ENCODE data around the gene LNX1.

LNX1 gene

GRCh38 chr4:53532521-53532920 lies 58.8 kb downstream of the LNX1 start:
- no peak overlapping the region for H3K4ac ChIP-seq (ENCODE audit: low read depth, low read length)
- H3K36me3 ChIP-seq (ENCODE audit: control insufficient read depth in 1 of 2, insufficient read depth in 2 of 2, low read length in 2 of 2): no peaks in the 10 kb centered on the region
- no peak overlapping the region for H4K12ac ChIP-seq (ENCODE audit: low read depth, low read length)
- no peak overlapping the region for H3K14ac ChIP-seq (ENCODE audit: low read length)
- H3K9me3 ChIP-seq (ENCODE audit: insufficient read depth, low read depth, low read length): no peaks in the 10 kb centered on the region
- no peak overlapping the region for H4K91ac ChIP-seq (ENCODE audit: low read depth, low read length)
- no peak overlapping the region for H3K18ac ChIP-seq (ENCODE audit: low read length)
- no peak overlapping the region for H3K27ac ChIP-seq (ENCODE audit: low read depth, low read length)
- H3K23ac ChIP-seq (ENCODE audit: low read length): no peak overlapping the region
- H3K4me3 ChIP-seq (ENCODE audit: low read depth, low read length): no peak overlapping the region
- no peak overlapping the region for H2AK5ac ChIP-seq (ENCODE audit: low read length)
- peaks cover 2% of the 10 kb centered on the region for H3K79me2 ChIP-seq (ENCODE audit: control insufficient read depth, insufficient read depth, low read length, poor library complexity)
- H2BK120ac ChIP-seq (ENCODE audit: insufficient read depth, low read length, poor library complexity): no peak overlapping the region
- H2BK12ac ChIP-seq (ENCODE audit: low read length): no peak overlapping the region
- H2AFZ ChIP-seq (ENCODE audit: insufficient read depth, low read length, poor library complexity): no peak overlapping the region
- H3K4me1 ChIP-seq (ENCODE audit: control insufficient read depth in 1 of 2, insufficient read depth in 2 of 2, low read length in 2 of 2): peaks cover 13 to 20% of the 10 kb centered on the region in 2 experiments
- peak; percentile 57 to 82 for DNase-seq
- no peaks in the 10 kb centered on the region for H3K27me3 ChIP-seq (ENCODE audit: insufficient read depth, low read length)
- WGBS (ENCODE audit: extremely low coverage, insufficient coverage, insufficient read length): no CpG with 5 or more reads among the region's 1 CpG
- H3K9ac ChIP-seq (ENCODE audit: low read length): no peak overlapping the region
- peaks cover 6% of the 10 kb centered on the region for H3K79me1 ChIP-seq (ENCODE audit: low read length)
- H2BK5ac ChIP-seq (ENCODE audit: low read depth, low read length, poor library complexity): no peak overlapping the region
- no peak overlapping the region for H4K8ac ChIP-seq (ENCODE audit: low read depth, low read length)
- no peak overlapping the region for H3K4me2 ChIP-seq (ENCODE audit: low read length)

GRCh38 chr4:53531585-53532224 lies 59.6 kb downstream of the LNX1 start:
- no peak overlapping the region for H3K4me2 ChIP-seq (ENCODE audit: low read length)
- H3K79me1 ChIP-seq (ENCODE audit: low read length): peaks cover 6% of the 10 kb centered on the region
- DNase-seq: no peak
- H3K79me2 ChIP-seq (ENCODE audit: control insufficient read depth, insufficient read depth, low read length, poor library complexity): peaks cover 2% of the 10 kb centered on the region
- no peak overlapping the region for H4K91ac ChIP-seq (ENCODE audit: low read depth, low read length)
- peak overlapping the region; percentile 31 for H2BK12ac ChIP-seq (ENCODE audit: low read length)
- WGBS (ENCODE audit: extremely low coverage, insufficient coverage, insufficient read length): no CpG with 5 or more reads among the region's 5 CpGs
- H3K36me3 ChIP-seq (ENCODE audit: control insufficient read depth in 1 of 2, insufficient read depth in 2 of 2, low read length in 2 of 2): no peaks in the 10 kb centered on the region
- peaks cover 12 to 20% of the 10 kb centered on the region in 2 experiments for H3K4me1 ChIP-seq (ENCODE audit: control insufficient read depth in 1 of 2, insufficient read depth in 2 of 2, low read length in 2 of 2)
- no peak overlapping the region for H3K18ac ChIP-seq (ENCODE audit: low read length)
- H3K27me3 ChIP-seq (ENCODE audit: insufficient read depth, low read length): no peaks in the 10 kb centered on the region
- no peak overlapping the region for H2AFZ ChIP-seq (ENCODE audit: insufficient read depth, low read length, poor library complexity)
- H3K9ac ChIP-seq (ENCODE audit: low read length): no peak overlapping the region
- H3K23ac ChIP-seq (ENCODE audit: low read length): no peak overlapping the region
- no peak overlapping the region for H4K12ac ChIP-seq (ENCODE audit: low read depth, low read length)
- no peak overlapping the region for H3K27ac ChIP-seq (ENCODE audit: low read depth, low read length)
- no peak overlapping the region for H2BK120ac ChIP-seq (ENCODE audit: insufficient read depth, low read length, poor library complexity)
- no peak overlapping the region for H2BK5ac ChIP-seq (ENCODE audit: low read depth, low read length, poor library complexity)
- no peaks in the 10 kb centered on the region for H3K9me3 ChIP-seq (ENCODE audit: insufficient read depth, low read depth, low read length)
- H2AK5ac ChIP-seq (ENCODE audit: low read length): no peak overlapping the region
- H3K4ac ChIP-seq (ENCODE audit: low read depth, low read length): no peak overlapping the region
- H3K14ac ChIP-seq (ENCODE audit: low read length): no peak overlapping the region
- H3K4me3 ChIP-seq (ENCODE audit: low read depth, low read length): no peak overlapping the region
- H4K8ac ChIP-seq (ENCODE audit: low read depth, low read length): no peak overlapping the region

GRCh38 chr4:53529025-53529424 lies 62.3 kb downstream of the LNX1 start:
- H2BK12ac ChIP-seq (ENCODE audit: low read length): no peak overlapping the region
- no CpG with 5 or more reads among the region's 3 CpGs for WGBS (ENCODE audit: extremely low coverage, insufficient coverage, insufficient read length)

GRCh38 chr4:53527930-53528329 lies 63.4 kb downstream of the LNX1 start:
- no peak overlapping the region for H3K18ac ChIP-seq (ENCODE audit: low read length)
- no peak overlapping the region for H4K12ac ChIP-seq (ENCODE audit: low read depth, low read length)
- H3K79me2 ChIP-seq (ENCODE audit: control insufficient read depth, insufficient read depth, low read length, poor library complexity): peaks cover 3% of the 10 kb centered on the region
- no peak overlapping the region for H3K23ac ChIP-seq (ENCODE audit: low read length)
- WGBS (ENCODE audit: extremely low coverage, insufficient coverage, insufficient read length): no CpG with 5 or more reads among the region's 4 CpGs
- no peak overlapping the region for H4K8ac ChIP-seq (ENCODE audit: low read depth, low read length)
- H3K9ac ChIP-seq (ENCODE audit: low read length): no peak overlapping the region
- H4K91ac ChIP-seq (ENCODE audit: low read depth, low read length): no peak overlapping the region
- no peak overlapping the region for H3K4ac ChIP-seq (ENCODE audit: low read depth, low read length)
- no peak overlapping the region for H3K4me2 ChIP-seq (ENCODE audit: low read length)
- H2AK5ac ChIP-seq (ENCODE audit: low read length): no peak overlapping the region
- no peaks in the 10 kb centered on the region for H3K36me3 ChIP-seq (ENCODE audit: control insufficient read depth in 1 of 2, insufficient read depth in 2 of 2, low read length in 2 of 2)
- H3K27me3 ChIP-seq (ENCODE audit: insufficient read depth, low read length): no peaks in the 10 kb centered on the region
- H2BK120ac ChIP-seq (ENCODE audit: insufficient read depth, low read length, poor library complexity): no peak overlapping the region
- no peaks in the 10 kb centered on the region for H3K9me3 ChIP-seq (ENCODE audit: insufficient read depth, low read depth, low read length)
- H2BK5ac ChIP-seq (ENCODE audit: low read depth, low read length, poor library complexity): no peak overlapping the region
- H3K4me1 ChIP-seq (ENCODE audit: control insufficient read depth in 1 of 2, insufficient read depth in 2 of 2, low read length in 2 of 2): peaks cover 14 to 28% of the 10 kb centered on the region in 2 experiments
- H3K4me3 ChIP-seq (ENCODE audit: low read depth, low read length): no peak overlapping the region
- H3K27ac ChIP-seq (ENCODE audit: low read depth, low read length): peak overlapping the region; percentile 76
- H2BK12ac ChIP-seq (ENCODE audit: low read length): no peak overlapping the region
- no peak overlapping the region for H3K14ac ChIP-seq (ENCODE audit: low read length)
- H2AFZ ChIP-seq (ENCODE audit: insufficient read depth, low read length, poor library complexity): no peak overlapping the region
- peaks cover 9% of the 10 kb centered on the region for H3K79me1 ChIP-seq (ENCODE audit: low read length)
- DNase-seq: peak in 1 of 2 donors; percentile 23

More at GRCh38 chr4:53529025-53529424, 62.3 kb downstream of the LNX1 start:
- Histone ChIP-seq H3K4ac (ENCODE audit: low read depth, low read length) (no peak overlapping the region), H2BK5ac (ENCODE audit: low read depth, low read length, poor library complexity) (no peak overlapping the region), H4K12ac (ENCODE audit: low read depth, low read length) (no peak overlapping the region), H3K18ac (ENCODE audit: low read length) (no peak overlapping the region), H3K4me1 (ENCODE audit: control insufficient read depth in 1 of 2, insufficient read depth in 2 of 2, low read length in 2 of 2) (peaks cover 14 to 27% of the 10 kb centered on the region in 2 experiments), H3K23ac (ENCODE audit: low read length) (no peak overlapping the region), H4K91ac (ENCODE audit: low read depth, low read length) (no peak overlapping the region), H3K9ac (ENCODE audit: low read length) (no peak overlapping the region), H3K79me2 (ENCODE audit: control insufficient read depth, insufficient read depth, low read length, poor library complexity) (peaks cover 3% of the 10 kb centered on the region), H2BK120ac (ENCODE audit: insufficient read depth, low read length, poor library complexity) (no peak overlapping the region), H3K4me3 (ENCODE audit: low read depth, low read length) (no peak overlapping the region), H3K4me2 (ENCODE audit: low read length) (no peak overlapping the region), H3K9me3 (ENCODE audit: insufficient read depth, low read depth, low read length) (no peaks in the 10 kb centered on the region), H3K27me3 (ENCODE audit: insufficient read depth, low read length) (no peaks in the 10 kb centered on the region), H3K79me1 (ENCODE audit: low read length) (peaks cover 10% of the 10 kb centered on the region), H2AFZ (ENCODE audit: insufficient read depth, low read length, poor library complexity) (no peak overlapping the region), H3K14ac (ENCODE audit: low read length) (no peak overlapping the region), H3K36me3 (ENCODE audit: control insufficient read depth in 1 of 2, insufficient read depth in 2 of 2, low read length in 2 of 2) (no peaks in the 10 kb centered on the region), H3K27ac (ENCODE audit: low read depth, low read length) (peak overlapping the region; percentile 52), H4K8ac (ENCODE audit: low read depth, low read length) (no peak overlapping the region), H2AK5ac (ENCODE audit: low read length) (no peak overlapping the region)
- no peak for DNase-seq
